Uterus (tissue), 4 donors: ENCODE data around the gene TOM1. TPM values are rescaled to one million over a fixed set of nuclear protein-coding genes. Genes with fewer than 3 reads are reported as not detected.

ENCODE experiments used
- DNase-seq, 2 donors: peaks; one replicate each; pipeline ENCODE4 v3.0.0-alpha.2; 2019 to 2020
- H3K27ac ChIP-seq, 2 donors: fragments of 200-600 bp; sonication (generic); 1 replicate in 1 of 2; 2 replicates in 1 of 2; pipeline ENCODE4 v1.5.1; 2016 to 2018
- H3K27me3 ChIP-seq, 2 donors: fragments of 200-600 bp; sonication (generic); one replicate each; pipeline ENCODE4 v1.5.1; 2018 to 2019; ENCODE audit warnings: control low read depth in 1 of 2
- H3K36me3 ChIP-seq, 2 donors: fragments of 200-600 bp; sonication (generic); one replicate each; pipeline ENCODE4 v1.5.1; 2019; ENCODE audit warnings: control low read depth in 1 of 2
- H3K4me1 ChIP-seq, 2 donors: fragments of 200-600 bp; sonication (generic); one replicate each; pipeline ENCODE4 v1.5.1; 2018 to 2019; ENCODE audit warnings: control low read depth in 1 of 2
- H3K4me3 ChIP-seq, 2 donors: fragments of 200-600 bp; sonication (generic); 1 replicate in 1 of 2; 2 replicates in 1 of 2; pipeline ENCODE4 v1.5.1; 2018 to 2019; ENCODE audit warnings: mild to moderate bottlenecking in 1 of 2
- H3K9me3 ChIP-seq, 2 donors: fragments of 200-600 bp; sonication (generic); one replicate each; pipeline ENCODE4 v1.5.1; 2019; ENCODE audit warnings: control low read depth in 1 of 2
- CTCF ChIP-seq, 4 experiments: fragments of 200-600 bp in 2 of 4; fragments of 450-650 bp in 2 of 4; sonication (generic) in 2 of 4; IDR thresholded peaks; one replicate each; pipeline ENCODE4 v1.5.1; 2016 to 2019; ENCODE audit warnings: antibody characterized with exemption in 4 of 4, mild to moderate bottlenecking in 2 of 4, moderate library complexity in 1 of 4
- POLR2A ChIP-seq, 2 donors: fragments of 450-650 bp; IDR thresholded peaks; one replicate each; pipeline ENCODE4 v1.6.1; 2016; ENCODE audit warnings: antibody characterized with exemption in 2 of 2, mild to moderate bottlenecking in 1 of 2, moderate library complexity in 1 of 2
- intact Hi-C: fragments of 100-400 bp; cut with DNase I; formaldehyde crosslinking; loops from one replicate; pipeline ENCODE4 v1.15.1; 2023; ENCODE audit warnings: low total_unique reads
- total RNA-seq, 4 donors: library from RNA; depleted of rRNA in 3 of 4; stranded (reverse); fragments of >200 nt in 3 of 4; gene quantifications; one replicate each; pipeline versions ENCODE4 v1.1.0 to v1.2.4, GENCODE V29; 2014 to 2023
- donor health status: DM: yes; HTN: yes; CAD: no.

The TOM1 gene
- total RNA-seq, 4 donors from 2014 or later, result 21.3 to 66.7 (median 52.5) TPM

DNA sequence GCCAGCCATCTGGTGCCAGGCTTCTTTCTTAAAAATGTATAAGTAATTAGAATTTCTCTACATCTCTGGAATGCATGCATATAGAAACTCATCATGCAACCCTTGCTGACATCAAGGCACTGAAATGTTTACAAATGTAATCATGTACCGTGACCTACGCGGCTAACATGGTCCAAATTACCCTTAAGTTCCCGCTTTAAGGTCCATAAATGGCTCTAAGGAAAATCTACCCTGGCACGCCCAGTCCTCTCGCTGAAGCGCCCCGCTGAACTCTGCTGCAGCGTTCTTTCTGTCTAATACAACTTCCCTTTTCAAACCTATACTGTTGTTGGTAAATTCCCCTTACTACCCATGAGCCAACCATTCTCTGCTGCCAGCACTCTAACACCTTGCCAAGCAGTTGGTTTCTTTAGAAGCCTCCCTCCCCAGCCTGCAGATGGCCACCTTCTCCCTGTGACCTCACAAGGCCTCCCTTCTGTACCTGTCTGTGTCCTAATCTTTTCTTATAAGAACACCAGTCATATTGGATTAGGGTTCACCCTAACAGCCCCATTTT is 67.7 kb downstream of the TOM1 start:
- peaks cover 0 to 2% of the 10 kb centered on the region in 2 donors for H3K4me1 ChIP-seq
- no peak for TF ChIP-seq POLR2A (IDR thresholded peaks at IDR 0.05)
- TF ChIP-seq CTCF (IDR thresholded peaks at IDR 0.05), result no peak
- intact Hi-C loops, result no loop called here
- H3K9me3 ChIP-seq, result no peaks in the 10 kb centered on the region
- DNase-seq, result no peak
- H3K27ac ChIP-seq, result no peak overlapping the region
- H3K4me3 ChIP-seq, result no peak overlapping the region
- no peaks in the 10 kb centered on the region for H3K36me3 ChIP-seq
- H3K27me3 ChIP-seq, result no peaks in the 10 kb centered on the region

DNA sequence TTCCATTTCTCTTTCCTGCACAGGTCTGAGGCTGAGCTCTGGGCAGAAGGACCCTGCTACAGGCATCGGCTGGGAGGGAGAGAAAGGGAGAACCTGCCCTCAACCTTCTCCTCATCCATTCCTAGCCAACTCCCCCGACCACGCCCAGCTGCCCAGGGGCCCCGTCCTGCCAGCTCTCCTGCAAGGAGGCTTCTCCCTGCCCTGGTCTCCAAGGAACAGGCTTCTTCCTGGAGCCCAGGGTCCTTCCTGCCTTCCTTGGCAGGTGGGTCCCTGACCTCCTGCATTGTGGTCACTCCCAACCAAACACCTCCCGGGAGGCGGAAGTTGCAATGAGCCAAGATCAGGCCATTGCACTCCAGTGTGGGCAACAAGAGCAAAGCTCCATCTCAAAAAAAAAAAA is 68.7 kb downstream of the TOM1 start:
- Histone ChIP-seq H3K9me3 (no peaks in the 10 kb centered on the region), H3K4me1 (peaks cover 0 to 2% of the 10 kb centered on the region in 2 donors), H3K27ac (no peak overlapping the region), H3K27me3 (no peaks in the 10 kb centered on the region), H3K36me3 (no peaks in the 10 kb centered on the region), H3K4me3 (no peak overlapping the region)
- DNase-seq, result no peak
- no peak for TF ChIP-seq CTCF (IDR thresholded peaks at IDR 0.05)
- TF ChIP-seq POLR2A (IDR thresholded peaks at IDR 0.05), result no peak
- intact Hi-C loops, result no loop called here

- Histone ChIP-seq H3K36me3 (no peaks in the 10 kb centered on the region), H3K9me3 (no peaks in the 10 kb centered on the region), H3K27me3 (no peaks in the 10 kb centered on the region), H3K4me1 (peaks cover 0 to 2% of the 10 kb centered on the region in 2 donors), H3K4me3 (no peak overlapping the region), H3K27ac (no peak overlapping the region)
- DNase-seq, result no peak
- intact Hi-C loops, result no loop called here
- no peak for TF ChIP-seq CTCF (IDR thresholded peaks at IDR 0.05)
- TF ChIP-seq POLR2A (IDR thresholded peaks at IDR 0.05), result no peak
These were observed 70.3 kb downstream of the TOM1 start for GRCh38 chr22:35369996-35370395.

DNA sequence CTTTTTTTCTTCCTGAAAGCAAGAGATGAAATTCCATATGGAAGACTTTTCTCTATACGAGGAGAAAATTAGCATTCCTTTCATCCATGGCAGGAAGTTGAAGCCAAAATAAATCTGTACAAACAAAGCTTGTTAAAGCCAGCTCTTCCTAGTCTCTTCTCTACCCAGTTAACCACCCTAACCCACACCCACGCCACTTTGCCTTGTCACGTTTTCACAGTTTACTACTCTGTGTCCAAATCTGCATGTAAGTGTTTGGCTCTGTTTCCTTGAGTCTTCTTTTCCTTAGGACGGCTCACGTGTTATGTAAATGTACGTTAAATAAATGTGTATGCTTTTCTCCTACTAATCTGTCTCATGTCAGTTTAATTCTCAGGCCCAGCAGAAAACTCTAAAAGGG is 74.1 kb downstream of the TOM1 start:
- TF ChIP-seq CTCF (IDR thresholded peaks at IDR 0.05), result no peak
- no peak for TF ChIP-seq POLR2A (IDR thresholded peaks at IDR 0.05)
- Histone ChIP-seq H3K27ac (no peak overlapping the region), H3K9me3 (no peaks in the 10 kb centered on the region), H3K4me3 (no peak overlapping the region), H3K27me3 (no peaks in the 10 kb centered on the region), H3K36me3 (no peaks in the 10 kb centered on the region), H3K4me1 (peaks cover 0 to 2% of the 10 kb centered on the region in 2 donors)
- intact Hi-C loops, result no loop called here
- DNase-seq, result no peak

- Histone ChIP-seq H3K27me3 (no peaks in the 10 kb centered on the region), H3K36me3 (no peaks in the 10 kb centered on the region), H3K27ac (no peak overlapping the region), H3K4me1 (peaks cover 0 to 2% of the 10 kb centered on the region in 2 donors), H3K9me3 (no peaks in the 10 kb centered on the region), H3K4me3 (no peak overlapping the region)
- DNase-seq, result no peak
- intact Hi-C loops, result no loop called here
- TF ChIP-seq POLR2A (IDR thresholded peaks at IDR 0.05) (no peak), CTCF (IDR thresholded peaks at IDR 0.05) (no peak)
These were observed 75.3 kb downstream of the TOM1 start for GRCh38 chr22:35375031-35375430.
